Naive thymus-derived CD8-positive, alpha-beta T cell (primary cell): ENCODE results near the gene CHRNE. TPM values are rescaled to one million over a fixed set of nuclear protein-coding genes. Genes with fewer than 3 reads are reported as not detected.

Experiments
- ATAC-seq, 2 donors: fragments of 150-1000 bp; cut with Tn5 transposase in 1 of 2; sonication (Bioruptor Pico), chemical (Tn5 transposase) in 1 of 2; 1 replicate in 1 of 2; 2 replicates in 1 of 2; pipeline ENCODE4 v1.10.0; 2021; ENCODE audit warnings: mild to moderate bottlenecking in 2 of 2, moderate library complexity in 2 of 2
- POLR2A ChIA-PET: fragments of 350-600 bp; sonication (Branson Sonifier 250); formaldehyde crosslinking; loops from one replicate; lab custom pipeline; 2021; ENCODE audit warnings: antibody characterized with exemption; lab: Charles Lee
- DNase-seq, 10 donors: peaks; one replicate each; pipeline versions ENCODE4 v3.0.0 to v3.0.0-alpha.2; 2020 to 2022
- H3K27ac Mint-ChIP-seq, 10 donors: one replicate each; pipeline ENCODE4 v1.8.0; 2020 to 2022; ENCODE audit warnings: mild to moderate bottlenecking in 10 of 10, mixed read lengths in 10 of 10, moderate library complexity in 4 of 10, inconsistent platforms in 1 of 10
- H3K27me3 Mint-ChIP-seq, 5 donors: one replicate each; pipeline ENCODE4 v1.8.0; 2021 to 2022; ENCODE audit warnings: mixed read lengths in 5 of 5
- H3K36me3 Mint-ChIP-seq, 3 donors: one replicate each; pipeline ENCODE4 v1.8.0; 2020 to 2022; ENCODE audit warnings: mixed read lengths in 3 of 3, mild to moderate bottlenecking in 2 of 3, inconsistent platforms in 1 of 3
- H3K4me1 Mint-ChIP-seq, 4 donors: one replicate each; pipeline ENCODE4 v1.8.0; 2021 to 2022; ENCODE audit warnings: mixed read lengths in 4 of 4
- H3K4me3 Mint-ChIP-seq, 10 donors: one replicate each; pipeline ENCODE4 v1.8.0; 2020 to 2022; ENCODE audit warnings: mild to moderate bottlenecking in 10 of 10, mixed read lengths in 10 of 10, moderate library complexity in 6 of 10, inconsistent platforms in 1 of 10
- H3K9me3 Mint-ChIP-seq, 9 donors: one replicate each; pipeline ENCODE4 v1.8.0; 2020 to 2022; ENCODE audit warnings: mixed read lengths in 9 of 9, mild to moderate bottlenecking in 3 of 9, inconsistent platforms in 1 of 9, moderate library complexity in 1 of 9
- polyA plus RNA-seq, 3 donors: library from polyadenylated mRNA; unstranded; fragments of 300-500 nt; fragmentation: Illumina TruSeq; gene quantifications; one replicate each; pipeline ENCODE4 v1.2.3, GENCODE V29; 2021
- total RNA-seq, 8 experiments: library from RNA in 2 of 8; stranded (reverse) in 2 of 8; gene quantifications; one replicate each; pipeline ENCODE4 v1.2.3 and lab custom pipeline; 2021 to 2026

CHRNE gene
- total and polyA plus RNA-seq, 5 experiments from 2014 or later: 0.19 to 1.3 (median 0.58) TPM

GRCh38 chr17:4938688-4939545, 36.0 kb upstream of the CHRNE start:
- peak overlapping the region; percentile 91 to 100 (median 94) for H3K4me3 Mint-ChIP-seq
- H3K27me3 Mint-ChIP-seq: no peaks in the 10 kb centered on the region
- H3K9me3 Mint-ChIP-seq: no peaks in the 10 kb centered on the region
- peaks cover 40 to 80% (median 69%) of the 10 kb centered on the region in 4 donors for H3K4me1 Mint-ChIP-seq
- DNase-seq (no peak), ATAC-seq (no peak)
- H3K27ac Mint-ChIP-seq: peak overlapping the region; percentile 68 to 99 (median 94)
- POLR2A ChIA-PET: interaction anchor here (1.1 to 25.2 kb wide), 12 partner anchors 12 to 796 kb away, joined by 3 to 635 read pairs (median 18); partner anchors contain the start of genes ARRB2, C17orf107, CAMTA2 and CYB5D2
- peaks cover 0 to 42% (median 8%) of the 10 kb centered on the region in 3 donors for H3K36me3 Mint-ChIP-seq

GRCh38 chr17:4938069-4938491, 35.2 kb upstream of the CHRNE start:
- Mint-ChIP-seq H3K4me1 (peaks cover 43 to 80% (median 70%) of the 10 kb centered on the region in 4 donors), H3K27me3 (no peaks in the 10 kb centered on the region), H3K4me3 (peak overlapping the region; percentile 54 to 100 (median 94)), H3K9me3 (no peaks in the 10 kb centered on the region), H3K27ac (peak overlapping the region in 4 of 10 donors; percentile 11 to 99 (median 77)), H3K36me3 (peaks cover 0 to 38% (median 7%) of the 10 kb centered on the region in 3 donors)
- ATAC-seq: no peak
- POLR2A ChIA-PET: interaction anchor here (2.9 to 25.2 kb wide), 4 partner anchors 13 to 50 kb away, joined by 22 to 635 read pairs (median 108); partner anchors contain the start of genes CAMTA2, ENO3, PFN1 and SPAG7
- no peak for DNase-seq

- Mint-ChIP-seq H3K36me3 (peaks cover 0 to 33% (median 5%) of the 10 kb centered on the region in 3 donors), H3K4me1 (peaks cover 42 to 79% (median 65%) of the 10 kb centered on the region in 4 donors), H3K27me3 (no peaks in the 10 kb centered on the region), H3K4me3 (peak overlapping the region in 5 of 10 donors; percentile 22 to 99 (median 94)), H3K9me3 (no peaks in the 10 kb centered on the region), H3K27ac (peak overlapping the region in 3 of 10 donors; percentile 15 to 56 (median 24))
- ATAC-seq (no peak), DNase-seq (no peak)
- POLR2A ChIA-PET: interaction anchor here (6.9 to 25.2 kb wide), 2 partner anchors 13 to 31 kb away, joined by 179 to 635 read pairs; partner anchors contain the start of genes ENO3, PFN1 and SPAG7
Observed at GRCh38 chr17:4937553-4937952, 34.7 kb upstream of the CHRNE start.

GRCh38 chr17:4936436-4936835, 33.5 kb upstream of the CHRNE start:
- H3K27me3 Mint-ChIP-seq: no peaks in the 10 kb centered on the region
- H3K27ac Mint-ChIP-seq: peak overlapping the region in 7 of 10 donors; percentile 26 to 84 (median 69)
- H3K9me3 Mint-ChIP-seq: no peaks in the 10 kb centered on the region
- POLR2A ChIA-PET: interaction anchor here (6.9 to 25.2 kb wide), 2 partner anchors 15 to 32 kb away, joined by 179 to 635 read pairs; partner anchors contain the start of genes ENO3, PFN1 and SPAG7
- peaks cover 41 to 77% (median 59%) of the 10 kb centered on the region in 4 donors for H3K4me1 Mint-ChIP-seq
- H3K4me3 Mint-ChIP-seq: peak overlapping the region in 4 of 10 donors; percentile 0 to 38 (median 22)
- DNase-seq: no peak
- peaks cover 0 to 22% (median 0%) of the 10 kb centered on the region in 3 donors for H3K36me3 Mint-ChIP-seq
- no peak for ATAC-seq

- Mint-ChIP-seq H3K4me1 (peaks cover 41 to 72% (median 53%) of the 10 kb centered on the region in 4 donors), H3K4me3 (no peak overlapping the region), H3K9me3 (no peaks in the 10 kb centered on the region), H3K27me3 (no peaks in the 10 kb centered on the region), H3K27ac (peak overlapping the region in 5 of 10 donors; percentile 29 to 84 (median 80)), H3K36me3 (peaks cover 2 to 25% (median 4%) of the 10 kb centered on the region in 3 donors)
- POLR2A ChIA-PET: interaction anchor here (6.9 to 25.2 kb wide), 2 partner anchors 15 to 33 kb away, joined by 179 to 635 read pairs; partner anchors contain the start of genes ENO3, PFN1 and SPAG7
- DNase-seq (no peak), ATAC-seq (no peak)
Observed at GRCh38 chr17:4935650-4936049, 32.8 kb upstream of the CHRNE start.

- Mint-ChIP-seq H3K27me3 (no peaks in the 10 kb centered on the region), H3K4me1 (peaks cover 41 to 66% (median 50%) of the 10 kb centered on the region in 4 donors), H3K27ac (peak overlapping the region; percentile 41 to 88 (median 62)), H3K9me3 (no peaks in the 10 kb centered on the region), H3K36me3 (peaks cover 2 to 30% (median 6%) of the 10 kb centered on the region in 3 donors), H3K4me3 (peak overlapping the region in 7 of 10 donors; percentile 37 to 69 (median 52))
- peak; percentile 29 to 68 for ATAC-seq
- POLR2A ChIA-PET: interaction anchor here (0.6 to 1.6 kb wide), 7 partner anchors 11 to 177 kb away, joined by 3 to 4 read pairs (median 3); partner anchors contain the start of gene PFN1
- no peak for DNase-seq
Observed at GRCh38 chr17:4934173-4934979, 31.5 kb upstream of the CHRNE start.

GRCh38 chr17:4933646-4934045, 30.7 kb upstream of the CHRNE start:
- Mint-ChIP-seq H3K4me3 (peak overlapping the region in 6 of 10 donors; percentile 18 to 69 (median 41)), H3K27ac (peak overlapping the region in 6 of 10 donors; percentile 41 to 88 (median 60)), H3K27me3 (no peaks in the 10 kb centered on the region), H3K4me1 (peaks cover 38 to 59% (median 42%) of the 10 kb centered on the region in 4 donors), H3K36me3 (peaks cover 2 to 36% (median 6%) of the 10 kb centered on the region in 3 donors), H3K9me3 (no peaks in the 10 kb centered on the region)
- DNase-seq (no peak), ATAC-seq (no peak)
- POLR2A ChIA-PET: interaction anchor here (0.7 to 1.6 kb wide), 5 partner anchors 12 to 177 kb away, joined by 3 to 4 read pairs (median 3); no protein-coding TSS in a partner anchor

- no peak for ATAC-seq
- no peak overlapping the region for H3K4me3 Mint-ChIP-seq
- H3K36me3 Mint-ChIP-seq: peaks cover 4 to 36% (median 6%) of the 10 kb centered on the region in 3 donors
- peaks cover 34 to 52% (median 36%) of the 10 kb centered on the region in 4 donors for H3K4me1 Mint-ChIP-seq
- no peak for DNase-seq
- H3K27me3 Mint-ChIP-seq: no peaks in the 10 kb centered on the region
- POLR2A ChIA-PET: interaction anchor here (1.8 kb wide), 1 partner anchor 9 kb away, joined by 3 read pairs; no protein-coding TSS in a partner anchor
- H3K27ac Mint-ChIP-seq: peak overlapping the region in 2 of 10 donors; percentile 1 to 82
- H3K9me3 Mint-ChIP-seq: no peaks in the 10 kb centered on the region
Observed at GRCh38 chr17:4932756-4933155, 29.9 kb upstream of the CHRNE start.

GRCh38 chr17:4931963-4932362, 29.1 kb upstream of the CHRNE start, which contains the start of gene GP1BA:
TSS of gene GP1BA (plus strand) at chr17:4932277. CDS start at chr17:4932605, 328 bp downstream.
- H3K36me3 Mint-ChIP-seq: peaks cover 6 to 32% (median 6%) of the 10 kb centered on the region in 3 donors
- ATAC-seq (no peak), DNase-seq (no peak)
- H3K4me1 Mint-ChIP-seq: peaks cover 31 to 46% (median 33%) of the 10 kb centered on the region in 4 donors
- POLR2A ChIA-PET: interaction anchor here (0.6 to 1.8 kb wide), 2 partner anchors 9 to 389 kb away, joined by 3 to 9 read pairs; no protein-coding TSS in a partner anchor
- H3K27ac Mint-ChIP-seq: peak within 1 kb of the TSS in 5 of 10 donors; percentile 1 to 82 (median 82)
- H3K9me3 Mint-ChIP-seq: no peaks in the 10 kb centered on the region
- H3K4me3 Mint-ChIP-seq: peak within 1 kb of the TSS in 1 of 10 donors; percentile 26
- no peaks in the 10 kb centered on the region for H3K27me3 Mint-ChIP-seq

- no peak for ATAC-seq
- no peak overlapping the region for H3K4me3 Mint-ChIP-seq
- peaks cover 6 to 30% (median 6%) of the 10 kb centered on the region in 3 donors for H3K36me3 Mint-ChIP-seq
- H3K9me3 Mint-ChIP-seq: no peaks in the 10 kb centered on the region
- no peaks in the 10 kb centered on the region for H3K27me3 Mint-ChIP-seq
- peak overlapping the region in 2 of 10 donors; percentile 49 to 66 for H3K27ac Mint-ChIP-seq
- POLR2A ChIA-PET: interaction anchor here (1.0 kb wide), 1 partner anchor 32 kb away, joined by 3 read pairs; no protein-coding TSS in a partner anchor
- no peak for DNase-seq
- H3K4me1 Mint-ChIP-seq: peaks cover 14 to 25% (median 17%) of the 10 kb centered on the region in 4 donors
Observed at GRCh38 chr17:4928881-4929280, 26.0 kb upstream of the CHRNE start.
